ENCODE measurements around the gene UHRF1.
"Not testable (repeated sequence)": the region's sequence is repeated elsewhere in the genome, so short reads cannot be mapped to it uniquely, and the experiment has no call there.

Gene UHRF1

DNA sequence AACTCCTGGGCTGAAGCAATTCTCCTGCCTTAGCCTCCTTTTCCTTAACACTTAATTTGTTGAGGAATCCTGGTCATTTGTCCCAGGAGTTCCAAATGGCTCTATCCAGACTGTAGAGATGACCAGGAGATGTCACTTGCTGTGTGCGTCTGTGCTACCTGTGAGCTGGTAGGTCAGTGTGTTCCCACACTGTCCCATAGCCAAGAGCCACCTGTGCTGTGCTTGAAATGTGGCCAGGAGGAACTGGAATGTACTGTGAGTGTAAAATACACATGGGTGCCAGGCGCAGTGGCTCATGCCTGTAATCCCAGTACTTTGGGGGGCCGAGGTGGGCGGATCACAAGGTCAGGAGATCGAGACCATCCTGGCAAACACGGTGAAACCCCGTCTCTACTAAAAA is 30.2 kb downstream of the UHRF1 start:
- no peak overlapping the region for H3K4me3 ChIP-seq (ENCODE audit: low read length)
- H3K36me3 ChIP-seq (ENCODE audit: control insufficient read depth, low read length): peaks cover 98% of the 10 kb centered on the region
- peaks cover 87% of the 10 kb centered on the region for H3K79me2 ChIP-seq (ENCODE audit: control insufficient read depth, low read length)
- H3F3A ChIP-seq (ENCODE audit: control insufficient read depth, insufficient read depth): peaks cover 3% of the 10 kb centered on the region; the same call in 1 of the 2 replicates
- TF ChIP-seq, protein P1, sequence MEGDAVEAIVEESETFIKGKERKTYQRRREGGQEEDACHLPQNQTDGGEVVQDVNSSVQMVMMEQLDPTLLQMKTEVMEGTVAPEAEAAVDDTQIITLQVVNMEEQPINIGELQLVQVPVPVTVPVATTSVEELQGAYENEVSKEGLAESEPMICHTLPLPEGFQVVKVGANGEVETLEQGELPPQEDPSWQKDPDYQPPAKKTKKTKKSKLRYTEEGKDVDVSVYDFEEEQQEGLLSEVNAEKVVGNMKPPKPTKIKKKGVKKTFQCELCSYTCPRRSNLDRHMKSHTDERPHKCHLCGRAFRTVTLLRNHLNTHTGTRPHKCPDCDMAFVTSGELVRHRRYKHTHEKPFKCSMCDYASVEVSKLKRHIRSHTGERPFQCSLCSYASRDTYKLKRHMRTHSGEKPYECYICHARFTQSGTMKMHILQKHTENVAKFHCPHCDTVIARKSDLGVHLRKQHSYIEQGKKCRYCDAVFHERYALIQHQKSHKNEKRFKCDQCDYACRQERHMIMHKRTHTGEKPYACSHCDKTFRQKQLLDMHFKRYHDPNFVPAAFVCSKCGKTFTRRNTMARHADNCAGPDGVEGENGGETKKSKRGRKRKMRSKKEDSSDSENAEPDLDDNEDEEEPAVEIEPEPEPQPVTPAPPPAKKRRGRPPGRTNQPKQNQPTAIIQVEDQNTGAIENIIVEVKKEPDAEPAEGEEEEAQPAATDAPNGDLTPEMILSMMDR (IDR thresholded peaks at IDR 0.05; ENCODE audit: low read depth, low read length, poor library complexity, severe bottlenecking): no peak
- TF ChIP-seq EZH2phosphoT487 (IDR thresholded peaks at IDR 0.05; ENCODE audit: borderline replicate concordance, low read length): no peak
- no peaks in the 10 kb centered on the region for H3K9me2 ChIP-seq (replicated peaks; ENCODE audit: control insufficient read depth, low read length)
- peaks cover 7% of the 10 kb centered on the region for H4K20me1 ChIP-seq (ENCODE audit: control insufficient read depth, insufficient read depth, low read depth, low read length)
- no peak overlapping the region for H3K27ac ChIP-seq (ENCODE audit: low read depth, low read length)
- H3K27me3 ChIP-seq (ENCODE audit: control insufficient read depth, low read length): no peaks in the 10 kb centered on the region
- H3K9me3 ChIP-seq (ENCODE audit: control insufficient read depth, insufficient read depth, low read length): no peaks in the 10 kb centered on the region
- no peak overlapping the region for H3K4me2 ChIP-seq (ENCODE audit: low read length)
- H3K4me1 ChIP-seq (ENCODE audit: control insufficient read depth, low read length): no peaks in the 10 kb centered on the region

DNA sequence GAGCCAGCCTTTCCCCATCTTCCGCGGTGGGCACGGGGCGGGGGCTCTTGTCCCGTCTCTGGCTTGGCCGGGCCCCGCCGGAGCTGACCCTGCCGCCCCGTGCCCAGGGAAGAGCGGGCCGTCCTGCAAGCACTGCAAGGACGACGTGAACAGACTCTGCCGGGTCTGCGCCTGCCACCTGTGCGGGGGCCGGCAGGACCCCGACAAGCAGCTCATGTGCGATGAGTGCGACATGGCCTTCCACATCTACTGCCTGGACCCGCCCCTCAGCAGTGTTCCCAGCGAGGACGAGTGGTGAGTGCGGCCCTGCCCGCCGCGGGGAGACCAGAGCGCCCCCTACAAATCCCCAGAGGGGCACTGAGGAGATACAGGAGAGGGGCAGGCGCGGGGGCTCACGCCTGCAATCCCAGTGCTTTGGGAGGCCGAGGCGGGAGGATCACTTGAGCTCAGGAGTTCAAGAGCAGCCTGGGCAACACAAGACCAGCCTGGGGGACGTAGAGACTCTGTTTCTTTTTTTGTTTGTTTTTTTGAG is 32.4 kb downstream of the UHRF1 start:
- not testable (repeated sequence) for H3K4me2 ChIP-seq (ENCODE audit: low read length); H3F3A ChIP-seq (ENCODE audit: control insufficient read depth, insufficient read depth); H3K9me3 ChIP-seq (ENCODE audit: control insufficient read depth, insufficient read depth, low read length); H3K4me3 ChIP-seq (ENCODE audit: low read length); H3K27me3 ChIP-seq (ENCODE audit: control insufficient read depth, low read length); H3K9me2 ChIP-seq (replicated peaks; ENCODE audit: control insufficient read depth, low read length); H3K27ac ChIP-seq (ENCODE audit: low read depth, low read length); H3K4me1 ChIP-seq (ENCODE audit: control insufficient read depth, low read length); H4K20me1 ChIP-seq (ENCODE audit: control insufficient read depth, insufficient read depth, low read depth, low read length)
- Histone ChIP-seq H3K36me3 (ENCODE audit: control insufficient read depth, low read length) (peaks cover 98% of the 10 kb centered on the region), H3K79me2 (ENCODE audit: control insufficient read depth, low read length) (peaks cover 78% of the 10 kb centered on the region)

DNA sequence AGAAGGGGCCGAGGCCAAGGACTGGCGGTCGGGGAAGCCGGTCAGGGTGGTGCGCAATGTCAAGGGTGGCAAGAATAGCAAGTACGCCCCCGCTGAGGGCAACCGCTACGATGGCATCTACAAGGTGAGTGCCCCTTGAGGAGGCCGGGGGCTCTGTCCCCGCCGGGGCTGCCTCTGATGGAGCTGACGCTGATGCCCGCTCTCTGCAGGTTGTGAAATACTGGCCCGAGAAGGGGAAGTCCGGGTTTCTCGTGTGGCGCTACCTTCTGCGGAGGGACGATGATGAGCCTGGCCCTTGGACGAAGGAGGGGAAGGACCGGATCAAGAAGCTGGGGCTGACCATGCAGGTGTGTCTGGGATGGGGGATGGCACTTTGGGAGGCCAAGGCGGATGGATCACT is 41.3 kb downstream of the UHRF1 start:
- not testable (repeated sequence) for H4K20me1 ChIP-seq (ENCODE audit: control insufficient read depth, insufficient read depth, low read depth, low read length)

DNA sequence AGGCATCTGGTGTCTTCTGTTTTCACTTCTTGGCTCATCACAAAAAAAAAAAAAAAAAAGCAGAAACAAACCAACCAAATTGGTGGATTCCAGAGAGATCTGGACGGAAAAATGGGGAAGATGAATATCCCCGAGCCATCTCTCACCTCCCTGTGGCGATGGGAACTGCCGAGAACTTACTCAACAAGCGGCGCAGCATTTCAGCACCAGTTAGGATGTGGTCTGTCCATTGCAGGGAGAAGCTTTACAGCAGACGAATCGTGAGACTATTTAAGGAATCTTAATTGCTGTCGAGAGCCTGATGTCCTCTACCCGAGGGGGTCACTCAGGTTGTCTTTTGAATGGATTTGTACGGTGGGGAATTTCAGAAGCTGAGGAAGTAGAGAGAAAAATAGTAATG is 42.4 kb downstream of the UHRF1 start:
- Histone ChIP-seq H3K27ac (ENCODE audit: low read depth, low read length) (no peak overlapping the region), H4K20me1 (ENCODE audit: control insufficient read depth, insufficient read depth, low read depth, low read length) (no peaks in the 10 kb centered on the region), H3K79me2 (ENCODE audit: control insufficient read depth, low read length) (peaks cover 31% of the 10 kb centered on the region), H3K4me3 (ENCODE audit: low read length) (no peak overlapping the region), H3K27me3 (ENCODE audit: control insufficient read depth, low read length) (no peaks in the 10 kb centered on the region), H3K9me3 (ENCODE audit: control insufficient read depth, insufficient read depth, low read length) (no peaks in the 10 kb centered on the region), H3F3A (ENCODE audit: control insufficient read depth, insufficient read depth) (peaks cover 9% of the 10 kb centered on the region), H3K36me3 (ENCODE audit: control insufficient read depth, low read length) (peaks cover 92% of the 10 kb centered on the region), H3K4me1 (ENCODE audit: control insufficient read depth, low read length) (no peaks in the 10 kb centered on the region), H3K9me2 (replicated peaks; ENCODE audit: control insufficient read depth, low read length) (no peaks in the 10 kb centered on the region), H3K4me2 (ENCODE audit: low read length) (no peak overlapping the region)
- TF ChIP-seq, protein P1 (IDR thresholded peaks at IDR 0.05; ENCODE audit: low read depth, low read length, poor library complexity, severe bottlenecking): no peak
- TF ChIP-seq EZH2phosphoT487 (IDR thresholded peaks at IDR 0.05; ENCODE audit: borderline replicate concordance, low read length): no peak

More for the DNA sequence above, 41.3 kb downstream of the UHRF1 start:
- not testable (repeated sequence) for H3K27me3 ChIP-seq (ENCODE audit: control insufficient read depth, low read length); H3K4me3 ChIP-seq (ENCODE audit: low read length); H3K9me2 ChIP-seq (replicated peaks; ENCODE audit: control insufficient read depth, low read length); H3F3A ChIP-seq (ENCODE audit: control insufficient read depth, insufficient read depth); H3K4me2 ChIP-seq (ENCODE audit: low read length); H3K9me3 ChIP-seq (ENCODE audit: control insufficient read depth, insufficient read depth, low read length); H3K4me1 ChIP-seq (ENCODE audit: control insufficient read depth, low read length); H3K27ac ChIP-seq (ENCODE audit: low read depth, low read length)
- Histone ChIP-seq H3K79me2 (ENCODE audit: control insufficient read depth, low read length) (peaks cover 38% of the 10 kb centered on the region), H3K36me3 (ENCODE audit: control insufficient read depth, low read length) (peaks cover 92% of the 10 kb centered on the region)
